Measurements from ENCODE around the gene IGFBP1.

- TF ChIP-seq TARDBP (IDR thresholded peaks at IDR 0.05), result no peak
- no peak for TF ChIP-seq ZNF384 (IDR thresholded peaks at IDR 0.05)
- no peak for TF ChIP-seq L3MBTL2 (conservative IDR thresholded peaks at IDR 0.05)
- TF ChIP-seq HDGF (IDR thresholded peaks at IDR 0.05; ENCODE audit: borderline replicate concordance), result no peak
- TF ChIP-seq FOXK2 (IDR thresholded peaks at IDR 0.05), result no peak
- no peak for TF ChIP-seq SUZ12 (IDR thresholded peaks at IDR 0.05)
- TF ChIP-seq FOXA1 (IDR thresholded peaks at IDR 0.05), result no peak
- no peak for TF ChIP-seq ARNT (IDR thresholded peaks at IDR 0.05)
- TF ChIP-seq FOXM1 (IDR thresholded peaks at IDR 0.05; ENCODE audit: borderline replicate concordance), result no peak
- TF ChIP-seq ELF4 (IDR thresholded peaks at IDR 0.05), result no peak
- TF ChIP-seq PKNOX1 (IDR thresholded peaks at IDR 0.05), result no peak
- TF ChIP-seq CTBP1 (IDR thresholded peaks at IDR 0.05; ENCODE audit: borderline replicate concordance), result no peak
- TF ChIP-seq BHLHE40 (IDR thresholded peaks at IDR 0.05; ENCODE audit: borderline replicate concordance), result no peak
Measured at GRCh38 chr7:45888993-45889366, 692 bp downstream of the IGFBP1 start.
